Measurements from ENCODE around the gene ELAPOR1. TPM values are rescaled to one million over a fixed set of nuclear protein-coding genes. Genes with fewer than 3 reads are reported as not detected.

ELAPOR1 gene
- total and polyA plus RNA-seq, 9 of the 15 experiments (the other 6 are each of a cell fraction or from before 2014, with no cell fraction given), result 0.07 to 1.2 (median 0.18) TPM

- peak; percentile 99 for TF ChIP-seq ZNF609 (CRISPR knock-in tag; IDR thresholded peaks at IDR 0.05; ENCODE audit: borderline replicate concordance)
- no peak for TF ChIP-seq FOXJ3 (CRISPR knock-in tag; IDR thresholded peaks at IDR 0.05)
- no peak; the same call in 1 of the 2 replicates for TF ChIP-seq FOXP4 (CRISPR knock-in tag; IDR thresholded peaks at IDR 0.05; ENCODE audit: borderline replicate concordance)
- TF ChIP-seq ZNF644 (tag; IDR thresholded peaks at IDR 0.05; ENCODE audit: low read depth), result peak; percentile 92
- TF ChIP-seq ZNF143 (CRISPR knock-in tag; IDR thresholded peaks at IDR 0.05), result peak; percentile 89
- peak; percentile 92; the same call in 1 of the 2 replicates for TF ChIP-seq HEY1 (CRISPR knock-in tag; IDR thresholded peaks at IDR 0.05; ENCODE audit: borderline replicate concordance)
- TF ChIP-seq SAP30 (IDR thresholded peaks at IDR 0.05; ENCODE audit: borderline replicate concordance, insufficient read depth, low read depth, low read length, poor library complexity, severe bottlenecking), result peak; percentile 84
- TF ChIP-seq SPI1 (IDR thresholded peaks at IDR 0.05; ENCODE audit: borderline replicate concordance, low read depth, low read length), result peak; percentile 91
- TF ChIP-seq SUPT5H (IDR thresholded peaks at IDR 0.05), result peak; percentile 100
- peak; percentile 98 for TF ChIP-seq MYC (IDR thresholded peaks at IDR 0.05; ENCODE audit: low read depth, low read length)
- TF ChIP-seq MYC (CRISPR knock-in tag; IDR thresholded peaks at IDR 0.05; ENCODE audit: borderline replicate concordance, low read depth), result peak; percentile 99
- TF ChIP-seq MIER1 (IDR thresholded peaks at IDR 0.05; ENCODE audit: low read depth), result no peak; the same call in 1 of the 2 replicates
- peak; percentile 84 for TF ChIP-seq E2F8 (IDR thresholded peaks at IDR 0.05; ENCODE audit: low read depth, partially characterized antibody)
- 0 out of 2 replicates have a peak, but pooled peaks have one; percentile 65 for TF ChIP-seq ZNF655 (CRISPR knock-in tag; IDR thresholded peaks at IDR 0.05)
- peak; percentile 92 to 93 for TF ChIP-seq FOXK2 (conservative IDR thresholded peaks at IDR 0.05 in 1 of 2, IDR thresholded peaks at IDR 0.05 in 1 of 2; ENCODE audit: low read depth in 2 of 2)
These were observed 13.8 kb upstream of the ELAPOR1 start (continued) for GRCh38 chr1:109099938-109100773.

Measured in K562 (cell line).